Liver (tissue), 9 donors: ENCODE data around the gene HNRNPDL. TPM values are rescaled to one million over a fixed set of nuclear protein-coding genes. Genes with fewer than 3 reads are reported as not detected.
"Not testable (repeated sequence)": the region's sequence is repeated elsewhere in the genome, so short reads cannot be mapped to it uniquely, and the experiment has no call there.

ENCODE experiments used
- DNase-seq: peaks from one replicate; pipeline ENCODE4 v3.0.0-alpha.2; 2017; ENCODE audit warnings: low spot score
- H3K27ac ChIP-seq, 2 donors: one replicate each; pipeline ENCODE4 v1.7.0; 2013; ENCODE audit warnings: inconsistent platforms in 2 of 2, low read length in 2 of 2, control low read depth in 1 of 2, low read depth in 1 of 2, mild to moderate bottlenecking in 1 of 2
- H3K27me3 ChIP-seq, 4 donors: one replicate each; pipeline versions ENCODE4 v1.6.1 to v1.7.0; 2013; ENCODE audit warnings: low read length in 3 of 4, inconsistent platforms in 1 of 4, mild to moderate bottlenecking in 1 of 4, moderate library complexity in 1 of 4; ENCODE audit not compliant: control insufficient read depth in 4 of 4, insufficient read depth in 4 of 4
- H3K36me3 ChIP-seq, 4 donors: one replicate each; pipeline versions ENCODE4 v1.6.1 to v1.7.0; 2013; ENCODE audit warnings: low read length in 3 of 4, mild to moderate bottlenecking in 3 of 4, low read depth in 1 of 4, moderate library complexity in 1 of 4; ENCODE audit not compliant: control insufficient read depth in 4 of 4, insufficient read depth in 3 of 4
- H3K4me1 ChIP-seq, 4 donors: one replicate each; pipeline versions ENCODE4 v1.6.1 to v1.7.0; 2013; ENCODE audit warnings: low read length in 3 of 4, mild to moderate bottlenecking in 3 of 4, moderate library complexity in 1 of 4; ENCODE audit not compliant: control insufficient read depth in 4 of 4, insufficient read depth in 4 of 4
- H3K4me3 ChIP-seq, 3 donors: one replicate each; pipeline versions ENCODE4 v1.6.1 to v1.7.0; 2013; ENCODE audit warnings: low read length in 3 of 3, control low read depth in 1 of 3, low read depth in 1 of 3, mild to moderate bottlenecking in 1 of 3
- H3K9ac ChIP-seq, 2 donors: one replicate each; pipeline ENCODE4 v1.7.0; 2013; ENCODE audit warnings: low read length in 2 of 2, mild to moderate bottlenecking in 2 of 2, moderate library complexity in 2 of 2, control low read depth in 1 of 2, low read depth in 1 of 2
- H3K9me3 ChIP-seq, 4 donors: one replicate each; pipeline versions ENCODE4 v1.6.1 to v1.7.0; 2013; ENCODE audit warnings: low read length in 3 of 4; ENCODE audit not compliant: control insufficient read depth in 4 of 4
- ATF3 ChIP-seq: IDR thresholded peaks from 2 replicates; pipeline ENCODE4 v1.6.1; 2016; ENCODE audit warnings: antibody characterized with exemption
- EGR1 ChIP-seq, 2 donors: IDR thresholded peaks; 2 replicates each; pipeline ENCODE4 v1.6.1; 2016 to 2018; ENCODE audit warnings: antibody characterized with exemption in 2 of 2, low read depth in 2 of 2
- FOXA1 ChIP-seq: IDR thresholded peaks from 2 replicates; pipeline ENCODE4 v1.6.1; 2016; ENCODE audit warnings: antibody characterized with exemption
- GABPA ChIP-seq, 2 donors: IDR thresholded peaks in 1 of 2; conservative IDR thresholded peaks in 1 of 2; 2 replicates each; pipeline ENCODE4 v1.6.1; 2016; ENCODE audit warnings: antibody characterized with exemption in 2 of 2, mild to moderate bottlenecking in 1 of 2, moderate library complexity in 1 of 2
- HNF4A ChIP-seq, 2 donors: conservative IDR thresholded peaks; 2 replicates each; pipeline ENCODE4 v1.6.1; 2016; ENCODE audit warnings: antibody characterized with exemption in 2 of 2, mild to moderate bottlenecking in 2 of 2
- JUND ChIP-seq, 2 donors: IDR thresholded peaks; 2 replicates each; pipeline ENCODE4 v1.6.1; 2016; ENCODE audit warnings: antibody characterized with exemption in 2 of 2
- NR2F2 ChIP-seq: IDR thresholded peaks from 2 replicates; pipeline ENCODE4 v1.6.1; 2016; ENCODE audit warnings: antibody characterized with exemption
- RAD21 ChIP-seq, 2 donors: IDR thresholded peaks; 2 replicates each; pipeline ENCODE4 v1.6.1; 2016; ENCODE audit warnings: antibody characterized with exemption in 2 of 2, mild to moderate bottlenecking in 2 of 2
- RXRA ChIP-seq, 2 donors: IDR thresholded peaks; 2 replicates each; pipeline ENCODE4 v1.6.1; 2017 to 2018; ENCODE audit warnings: antibody characterized with exemption in 2 of 2, mild to moderate bottlenecking in 1 of 2
- SP1 ChIP-seq: IDR thresholded peaks from 2 replicates; pipeline ENCODE4 v1.6.1; 2018; ENCODE audit warnings: antibody characterized with exemption, mild to moderate bottlenecking
- TAF1 ChIP-seq: conservative IDR thresholded peaks from 2 replicates; pipeline ENCODE4 v1.6.1; 2016; ENCODE audit warnings: antibody characterized with exemption, mild to moderate bottlenecking
- YY1 ChIP-seq: IDR thresholded peaks from 2 replicates; pipeline ENCODE4 v1.6.1; 2016; ENCODE audit warnings: antibody characterized with exemption, mild to moderate bottlenecking
- WGBS: extraction: QIAGEN DNeasy Blood & Tissue Kit; methylation state at CpG from one replicate; pipeline ENCODE4 v1.1.7; 2013; 5-methylcytosine and 5-hydroxymethylcytosine counted together
- polyA plus RNA-seq, 2 donors: library from polyadenylated mRNA; stranded (reverse) in 1 of 2; unstranded in 1 of 2; fragments of 200-250 nt in 1 of 2; fragments of >200 nt in 1 of 2; fragmentation: Nextera tagmentation in 1 of 2; extraction: Ambion mirVana in 1 of 2; gene quantifications; one replicate each; pipeline versions ENCODE4 v1.2.1 to v1.2.3, GENCODE V29; 2013 to 2015
- total RNA-seq, 2 donors: library from RNA; depleted of rRNA; stranded (reverse); fragments of >200 nt; gene quantifications; one replicate each; pipeline ENCODE4 v1.2.3, GENCODE V29; 2014
- TF ChIP-seq, protein P1 (sequence below): IDR thresholded peaks from 2 replicates; pipeline ENCODE4 v1.6.1; 2016; ENCODE audit warnings: antibody characterized with exemption, mild to moderate bottlenecking
- donor health status: healthy.
- donor health status: healthy.
- donor health status: healthy.
- donor health status: healthy.
- donor health status: healthy.

Gene HNRNPDL
- total and polyA plus RNA-seq, 4 donors, result 53.1 to 57.9 (median 57.6) TPM

DNA sequence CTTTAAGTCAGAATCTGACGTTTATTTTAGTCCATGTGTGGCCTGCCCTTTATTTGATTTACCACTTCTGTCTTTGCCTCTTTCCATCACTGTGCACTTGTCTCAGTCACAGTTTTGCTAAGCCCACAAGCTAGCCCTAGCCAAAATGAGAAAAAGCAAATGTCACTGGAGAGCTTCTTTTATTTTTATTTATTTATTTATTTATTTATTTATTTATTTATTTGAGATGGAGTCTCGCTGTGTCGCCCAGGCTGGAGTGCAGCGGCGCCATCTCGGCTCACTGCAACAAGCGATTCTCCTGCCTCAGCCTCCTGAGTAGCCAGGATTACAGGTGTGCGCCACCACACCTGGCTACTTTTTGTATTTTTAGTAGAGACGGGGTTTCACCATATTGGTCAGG, 40.2 kb downstream of the HNRNPDL start:
- H3K27ac ChIP-seq, H3K36me3 ChIP-seq, H3K4me3 ChIP-seq, H3K4me1 ChIP-seq, H3K9me3 ChIP-seq, H3K27me3 ChIP-seq, H3K9ac ChIP-seq, DNase-seq: not testable (repeated sequence)
- WGBS, result 93% methylated on average over 9 of the region's 9 CpGs

GRCh38 chr4:82388405-82388804, 41.9 kb downstream of the HNRNPDL start:
- DNase-seq, result no peak
- Histone ChIP-seq H3K27ac (no peak overlapping the region), H3K9me3 (no peaks in the 10 kb centered on the region), H3K9ac (no peak overlapping the region), H3K27me3 (no peaks in the 10 kb centered on the region), H3K4me1 (peaks cover 0 to 1% (median 0%) of the 10 kb centered on the region in 4 donors), H3K36me3 (no peaks in the 10 kb centered on the region), H3K4me3 (no peak overlapping the region)
- 68% methylated on average over 1 of the region's 1 CpG for WGBS
- TF ChIP-seq HNF4A (conservative IDR thresholded peaks at IDR 0.05) (peak in 1 of 2 donors; percentile 11), RXRA (IDR thresholded peaks at IDR 0.05) (no peak), RAD21 (IDR thresholded peaks at IDR 0.05) (peak in 1 of 2 donors; percentile 22)

DNA sequence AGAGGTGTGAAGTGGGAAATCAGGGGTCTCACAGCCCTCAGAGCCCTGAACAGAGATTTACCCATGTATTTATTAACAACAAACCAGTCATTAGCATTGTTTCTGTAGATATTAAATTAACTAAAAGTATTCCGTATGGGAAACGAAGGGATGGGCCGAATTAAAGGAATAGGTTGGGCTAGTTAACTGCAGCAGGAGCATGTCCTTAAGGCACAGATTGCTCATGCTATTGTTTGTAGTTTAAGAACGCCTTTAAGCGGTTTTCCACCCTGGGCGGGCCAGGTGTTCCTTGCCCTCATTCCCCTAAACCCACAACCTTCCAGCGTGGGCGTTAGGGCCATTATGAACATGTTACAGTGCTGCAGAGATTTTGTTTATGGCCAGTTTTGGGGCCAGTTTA, 44.0 kb downstream of the HNRNPDL start:
- not testable (repeated sequence) for H3K9ac ChIP-seq, H3K27me3 ChIP-seq, H3K4me3 ChIP-seq, H3K27ac ChIP-seq, H3K36me3 ChIP-seq, H3K9me3 ChIP-seq, DNase-seq, H3K4me1 ChIP-seq
- WGBS, result 94% methylated on average over 8 of the region's 8 CpGs

DNA sequence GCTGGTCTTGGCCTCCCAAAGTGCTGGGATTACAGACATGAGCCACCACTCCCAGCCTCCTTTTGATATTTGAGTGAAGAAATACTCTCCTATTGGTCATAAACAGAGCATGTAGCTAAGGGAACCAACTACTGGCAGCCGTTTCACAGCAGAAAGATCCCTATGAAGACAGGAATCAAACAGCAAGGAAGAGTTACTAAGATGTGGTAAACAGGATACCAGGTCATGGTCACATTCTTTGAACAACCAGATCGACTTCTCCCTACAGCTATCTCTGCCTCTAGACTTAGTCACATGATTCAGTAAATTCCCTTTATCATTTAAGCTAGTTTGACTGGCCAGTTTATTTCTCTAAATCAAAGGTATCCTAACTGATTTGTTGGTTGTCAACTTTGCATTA, 47.5 kb downstream of the HNRNPDL start:
- Histone ChIP-seq H3K4me3 (no peak overlapping the region), H3K36me3 (no peaks in the 10 kb centered on the region), H3K4me1 (no peaks in the 10 kb centered on the region), H3K9me3 (no peaks in the 10 kb centered on the region), H3K9ac (no peak overlapping the region), H3K27me3 (no peaks in the 10 kb centered on the region), H3K27ac (no peak overlapping the region)
- TF ChIP-seq TAF1 (no peak), JUND (IDR thresholded peaks at IDR 0.05) (no peak), RAD21 (IDR thresholded peaks at IDR 0.05) (no peak), GABPA (IDR thresholded peaks at IDR 0.05 in 1 of 2, conservative IDR thresholded peaks at IDR 0.05 in 1 of 2) (no peak), FOXA1 (no peak), ATF3 (no peak), NR2F2 (no peak), YY1 (no peak), HNF4A (conservative IDR thresholded peaks at IDR 0.05) (no peak), RXRA (IDR thresholded peaks at IDR 0.05) (no peak), EGR1 (IDR thresholded peaks at IDR 0.05; ENCODE audit: low read depth in 2 of 2) (no peak), SP1 (no peak)
- TF ChIP-seq, protein P1, sequence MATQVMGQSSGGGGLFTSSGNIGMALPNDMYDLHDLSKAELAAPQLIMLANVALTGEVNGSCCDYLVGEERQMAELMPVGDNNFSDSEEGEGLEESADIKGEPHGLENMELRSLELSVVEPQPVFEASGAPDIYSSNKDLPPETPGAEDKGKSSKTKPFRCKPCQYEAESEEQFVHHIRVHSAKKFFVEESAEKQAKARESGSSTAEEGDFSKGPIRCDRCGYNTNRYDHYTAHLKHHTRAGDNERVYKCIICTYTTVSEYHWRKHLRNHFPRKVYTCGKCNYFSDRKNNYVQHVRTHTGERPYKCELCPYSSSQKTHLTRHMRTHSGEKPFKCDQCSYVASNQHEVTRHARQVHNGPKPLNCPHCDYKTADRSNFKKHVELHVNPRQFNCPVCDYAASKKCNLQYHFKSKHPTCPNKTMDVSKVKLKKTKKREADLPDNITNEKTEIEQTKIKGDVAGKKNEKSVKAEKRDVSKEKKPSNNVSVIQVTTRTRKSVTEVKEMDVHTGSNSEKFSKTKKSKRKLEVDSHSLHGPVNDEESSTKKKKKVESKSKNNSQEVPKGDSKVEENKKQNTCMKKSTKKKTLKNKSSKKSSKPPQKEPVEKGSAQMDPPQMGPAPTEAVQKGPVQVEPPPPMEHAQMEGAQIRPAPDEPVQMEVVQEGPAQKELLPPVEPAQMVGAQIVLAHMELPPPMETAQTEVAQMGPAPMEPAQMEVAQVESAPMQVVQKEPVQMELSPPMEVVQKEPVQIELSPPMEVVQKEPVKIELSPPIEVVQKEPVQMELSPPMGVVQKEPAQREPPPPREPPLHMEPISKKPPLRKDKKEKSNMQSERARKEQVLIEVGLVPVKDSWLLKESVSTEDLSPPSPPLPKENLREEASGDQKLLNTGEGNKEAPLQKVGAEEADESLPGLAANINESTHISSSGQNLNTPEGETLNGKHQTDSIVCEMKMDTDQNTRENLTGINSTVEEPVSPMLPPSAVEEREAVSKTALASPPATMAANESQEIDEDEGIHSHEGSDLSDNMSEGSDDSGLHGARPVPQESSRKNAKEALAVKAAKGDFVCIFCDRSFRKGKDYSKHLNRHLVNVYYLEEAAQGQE, result no peak
- DNase-seq, result no peak
- 72% methylated on average over 2 of the region's 2 CpGs for WGBS
